A673 (cell line): ENCODE results near the gene RPTOR.

Experiments
- CTCF ChIP-seq: fragments of 300-800, 200-600 bp; sonication (generic); conservative IDR thresholded peaks from 2 replicates; pipeline ENCODE4 v1.5.1; 2017; ENCODE audit warnings: low read depth, mild to moderate bottlenecking, antibody characterized with exemption, low read length, moderate library complexity, mixed read lengths
- EZH2 ChIP-seq: fragments of 200-600 bp; sonication (generic); IDR thresholded peaks from 2 replicates; pipeline ENCODE4 v1.6.1; 2017; ENCODE audit warnings: borderline replicate concordance, low read depth, mild to moderate bottlenecking, mixed read lengths, antibody characterized with exemption, low read length; ENCODE audit not compliant: poor library complexity, severe bottlenecking

- TF ChIP-seq CTCF (no peak), EZH2 (no peak)
Measured at GRCh38 chr17:80731323-80731722, 186.7 kb downstream of the RPTOR start.
